Iris pigment epithelial cell (primary cell): ENCODE data around the gene IGF1.
"Not testable (repeated sequence)": the region's sequence is repeated elsewhere in the genome, so short reads cannot be mapped to it uniquely, and the experiment has no call there.

Source experiments
- DNase-seq: peaks from one replicate; pipeline ENCODE4 v3.0.0-alpha.2; 2011; ENCODE audit warnings: low read depth

The IGF1 gene

DNA sequence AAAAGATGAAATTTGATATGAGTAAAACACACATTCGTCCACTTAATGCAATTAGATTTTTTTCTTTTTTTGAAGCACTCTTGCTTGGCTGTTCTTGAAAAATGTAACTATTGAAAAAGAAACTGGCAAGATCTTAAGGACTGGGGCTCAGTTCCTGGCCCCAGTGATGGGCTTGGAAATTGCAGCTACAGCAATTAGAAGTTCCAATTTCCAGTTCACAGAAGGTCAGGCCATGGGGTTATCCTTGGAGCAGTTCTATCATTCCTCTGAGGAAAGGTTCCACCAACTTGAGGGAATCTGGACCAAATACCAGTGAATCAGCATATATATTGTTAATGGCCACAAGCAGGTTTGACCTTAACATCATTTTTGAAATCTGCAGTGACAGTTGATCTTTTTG, 18.9 kb downstream of the IGF1 start:
- no peak for DNase-seq

DNA sequence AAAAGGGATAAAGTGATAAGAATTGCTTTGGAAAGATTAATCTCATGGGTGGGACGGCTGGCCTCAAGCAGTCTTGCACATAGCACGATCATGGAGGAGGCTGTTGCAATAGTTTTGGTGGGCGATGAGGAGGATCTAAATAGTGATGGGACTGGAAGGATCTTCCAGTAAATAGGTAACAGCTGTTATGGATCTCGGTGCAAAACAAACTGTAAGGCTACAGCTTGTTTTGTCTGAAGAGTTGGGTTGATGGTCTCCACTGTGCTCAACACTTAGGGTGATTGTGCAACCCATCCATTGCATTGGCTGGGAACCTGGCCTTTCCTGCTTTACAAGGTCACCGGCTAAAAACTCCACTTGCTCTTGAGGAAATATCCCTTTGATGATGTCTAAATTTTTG, 21.0 kb downstream of the IGF1 start:
- DNase-seq, result no peak

DNA sequence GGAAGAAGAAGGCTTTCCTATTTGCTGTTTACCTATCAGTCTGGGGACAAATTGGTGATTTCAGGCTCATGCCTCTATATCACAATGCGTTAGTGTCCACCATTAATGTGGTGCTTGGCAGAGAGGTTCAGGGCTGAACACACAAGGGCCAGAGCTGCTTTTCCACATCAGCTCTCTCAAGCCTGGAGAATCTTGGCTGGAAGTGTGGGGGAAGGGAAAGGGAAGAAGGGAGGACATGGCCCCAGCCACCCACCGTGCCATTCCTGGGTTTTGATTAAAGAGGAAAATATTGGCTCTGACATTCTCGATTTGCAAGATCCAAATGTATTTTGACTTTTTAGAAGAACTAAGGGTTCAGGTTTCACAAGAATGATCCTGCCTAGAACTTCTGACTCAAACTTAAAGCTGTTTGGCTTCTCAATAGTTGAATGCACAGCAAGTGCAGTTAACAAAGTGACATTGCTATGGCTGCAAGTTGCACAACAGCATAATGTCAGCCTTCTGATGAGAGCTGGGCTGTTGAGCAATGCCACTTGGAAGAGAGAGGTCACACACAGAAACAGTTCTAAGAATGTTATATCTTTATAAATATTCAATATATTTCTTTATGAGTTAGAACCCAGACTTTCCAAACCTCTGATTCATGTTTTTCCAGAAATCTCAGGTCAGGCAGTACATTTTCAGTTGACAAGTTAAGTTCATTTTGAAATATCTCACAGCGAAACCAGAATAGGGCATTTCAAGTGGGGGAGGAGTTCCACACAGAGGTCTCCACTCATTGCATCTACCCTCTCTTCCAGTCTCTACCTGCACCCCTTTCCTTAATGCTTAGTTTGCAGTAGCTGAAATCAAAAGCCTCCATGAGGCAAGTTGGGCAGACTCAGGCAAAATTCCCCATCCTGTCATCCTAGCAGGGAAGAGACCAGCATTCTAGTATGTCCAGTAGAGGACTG, 25.3 kb downstream of the IGF1 start:
- peak; percentile 5 for DNase-seq

DNA sequence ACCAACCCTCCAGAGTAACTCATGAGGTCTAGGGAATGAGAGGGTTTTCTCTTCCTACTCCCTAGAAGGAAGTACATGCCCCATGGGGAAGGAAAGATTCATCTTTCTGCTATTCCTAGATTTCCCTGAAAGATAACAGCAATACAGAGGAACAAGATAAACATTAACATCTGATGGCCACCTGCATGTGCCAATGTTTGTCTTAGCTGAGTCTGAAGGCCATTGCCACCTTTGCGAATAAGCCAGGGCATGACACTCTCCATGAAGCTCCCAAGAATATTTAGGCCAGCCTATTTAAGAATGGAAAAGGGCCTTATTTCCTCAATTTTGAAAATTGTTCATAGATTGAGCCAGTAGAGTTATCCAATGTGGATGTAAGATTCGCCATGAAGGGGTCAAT, 26.0 kb downstream of the IGF1 start:
- DNase-seq, result no peak

DNA sequence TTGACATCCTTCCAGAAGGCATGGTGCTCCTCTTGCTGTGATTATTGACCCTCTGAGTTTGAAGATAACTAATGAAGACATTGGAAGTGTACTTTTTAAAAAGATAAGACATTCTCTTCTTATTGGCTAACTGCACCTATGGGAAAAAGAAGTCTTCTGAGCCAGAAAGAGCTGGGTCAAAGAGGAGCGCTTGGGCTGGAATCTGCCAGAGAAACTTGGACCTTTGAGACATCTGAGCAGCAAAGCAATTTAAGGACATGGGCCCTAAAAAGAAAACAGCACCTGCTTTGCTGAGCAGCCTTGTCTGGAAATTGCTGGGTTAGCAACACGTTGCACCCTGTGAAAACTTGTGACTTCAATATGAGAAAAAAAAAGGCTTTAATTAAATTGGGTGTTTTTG, 27.8 kb downstream of the IGF1 start:
- no peak for DNase-seq

DNA sequence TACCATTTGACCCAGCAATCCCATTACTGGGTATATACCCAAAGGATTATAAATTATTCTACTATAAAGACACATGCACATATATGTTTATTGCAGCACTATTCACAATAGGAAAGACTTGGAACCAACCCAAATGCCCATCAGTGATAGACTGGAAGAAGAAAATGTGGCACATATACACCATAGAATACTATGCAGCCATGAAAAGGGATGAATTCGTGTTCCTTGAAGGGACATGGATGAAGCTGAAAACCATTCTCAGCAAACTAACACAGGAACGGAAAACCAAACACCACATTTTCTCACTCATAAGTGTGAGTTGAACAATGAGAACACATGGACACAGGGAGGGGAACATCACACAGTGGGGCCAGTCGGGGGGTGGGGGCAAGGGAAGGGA, 31.3 kb downstream of the IGF1 start:
- not testable (repeated sequence) for DNase-seq

DNA sequence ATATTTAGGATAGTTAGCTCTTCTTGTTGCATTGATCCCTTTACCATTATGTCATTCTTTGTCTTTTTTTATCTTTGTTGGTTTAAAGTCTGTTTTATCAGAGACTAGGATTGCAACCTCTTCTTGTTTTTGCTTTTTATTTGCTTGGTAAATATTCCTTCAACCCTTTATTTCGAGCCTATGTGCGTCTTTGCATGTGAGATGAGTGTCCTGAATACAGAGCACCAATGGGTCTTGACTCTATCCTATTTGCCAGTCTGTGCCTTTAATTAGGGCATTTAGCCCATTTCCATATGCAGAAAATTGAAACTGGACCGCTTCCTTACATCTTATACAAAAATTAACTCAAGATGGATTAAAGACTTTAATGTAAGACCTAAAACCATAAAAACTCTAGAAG, 32.9 kb downstream of the IGF1 start:
- DNase-seq, result not testable (repeated sequence)

DNA sequence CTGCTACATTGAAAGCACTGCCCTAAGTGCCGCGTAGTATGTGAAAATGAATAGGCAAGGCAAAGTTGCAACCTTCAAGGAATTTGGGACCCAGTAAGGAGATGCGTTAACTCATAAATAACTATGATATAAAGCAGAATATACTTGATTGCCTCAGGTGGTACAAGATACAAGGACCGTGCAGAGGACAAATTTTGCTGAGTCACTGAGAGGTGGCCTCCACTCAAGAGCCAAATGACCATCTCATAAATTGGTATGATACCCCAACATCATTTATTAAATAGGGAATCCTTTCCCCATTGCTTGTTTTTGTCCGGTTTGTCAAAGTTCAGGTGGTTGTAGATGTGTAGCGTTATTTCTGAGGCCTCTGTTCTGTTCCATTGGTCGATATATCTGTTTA, 35.7 kb downstream of the IGF1 start:
- no peak for DNase-seq

DNA sequence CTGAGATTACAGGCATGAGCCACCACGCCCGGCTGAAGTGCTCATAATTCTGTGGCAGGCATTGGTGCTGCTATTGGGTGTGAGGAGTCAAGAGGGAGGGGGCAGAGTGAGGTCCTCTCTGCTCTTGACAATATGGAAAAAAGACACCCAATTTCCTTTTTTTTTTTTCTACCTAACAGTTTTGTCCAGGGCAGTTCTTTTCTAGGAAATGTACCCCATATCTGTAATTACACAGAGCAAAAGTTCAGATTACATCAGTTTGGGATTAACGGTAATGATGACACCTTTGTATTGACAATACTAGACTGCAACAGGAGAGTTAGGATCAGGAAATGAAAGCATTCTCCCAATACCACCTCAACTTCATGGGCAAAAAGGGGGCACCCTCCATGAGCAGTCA, 36.3 kb downstream of the IGF1 start:
- no peak for DNase-seq

DNA sequence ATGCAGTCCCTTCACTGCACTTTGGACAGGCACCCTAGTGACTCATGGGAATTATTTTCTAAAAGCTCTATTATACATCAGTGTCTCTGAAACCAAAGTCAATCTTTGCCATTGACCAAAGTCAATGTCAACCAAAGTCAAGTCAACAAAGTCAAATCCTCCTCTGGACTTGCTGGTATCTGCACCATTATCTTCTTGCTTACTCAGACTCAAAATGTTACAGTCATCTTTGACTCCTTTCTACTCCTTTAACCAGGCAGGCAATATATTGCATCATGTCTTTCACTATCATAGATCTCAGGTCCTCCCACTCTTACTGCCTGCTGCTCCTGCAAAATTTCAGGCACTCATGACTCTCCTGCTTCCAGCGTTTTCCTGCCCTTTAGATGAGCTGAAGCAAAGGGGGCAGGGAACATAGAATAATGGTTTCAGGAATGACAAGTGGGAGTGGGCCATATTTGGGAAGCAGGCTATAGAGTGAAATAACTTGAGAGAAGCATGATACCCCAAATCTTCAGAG, 39.2 kb downstream of the IGF1 start:
- DNase-seq, result no peak

DNA sequence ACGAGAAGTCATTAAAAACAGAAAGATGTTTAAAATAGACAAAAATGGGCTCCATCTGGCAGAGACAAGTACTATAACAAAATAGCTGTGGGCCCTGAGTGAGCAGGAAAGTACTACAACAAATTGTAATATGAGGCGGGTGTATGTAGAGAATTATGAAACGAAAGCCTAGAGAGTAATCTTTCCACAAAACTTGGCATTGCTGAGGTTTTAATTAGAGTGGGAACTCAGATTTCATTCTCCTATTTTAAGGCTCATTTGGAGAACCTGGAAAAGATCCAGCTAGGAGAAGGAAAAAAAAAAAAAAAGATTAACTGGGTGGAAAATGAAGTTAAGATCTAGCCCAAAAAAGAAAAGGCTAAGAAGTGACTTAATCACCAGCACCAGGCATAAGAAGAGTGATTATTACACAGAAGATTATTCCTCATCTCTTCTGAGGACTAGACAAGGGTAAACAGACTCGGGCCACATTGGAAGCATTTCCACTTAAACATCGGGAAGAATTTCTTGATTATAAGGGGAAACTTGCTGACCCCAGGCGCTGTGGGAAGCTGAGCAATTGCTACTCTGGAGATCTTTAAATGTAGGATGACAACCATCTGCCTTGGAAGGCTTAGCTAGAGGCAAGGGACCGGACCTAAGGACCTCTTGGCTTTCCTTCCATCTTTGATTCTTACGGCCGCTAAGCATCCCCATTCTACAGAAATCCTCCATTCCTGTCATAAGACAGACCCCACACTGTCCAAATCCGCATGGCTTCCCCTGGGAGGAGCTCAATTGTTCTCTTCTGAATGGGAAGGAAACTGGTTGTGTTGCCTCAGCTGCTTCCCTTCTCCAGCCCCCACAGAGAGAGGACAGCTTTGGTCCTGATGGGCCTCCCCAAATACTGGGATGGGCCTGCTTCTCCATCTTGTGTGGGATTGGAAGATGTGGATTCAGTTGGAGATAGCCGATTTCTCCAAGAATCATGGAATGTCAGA, 40.6 kb downstream of the IGF1 start:
- no peak for DNase-seq

DNA sequence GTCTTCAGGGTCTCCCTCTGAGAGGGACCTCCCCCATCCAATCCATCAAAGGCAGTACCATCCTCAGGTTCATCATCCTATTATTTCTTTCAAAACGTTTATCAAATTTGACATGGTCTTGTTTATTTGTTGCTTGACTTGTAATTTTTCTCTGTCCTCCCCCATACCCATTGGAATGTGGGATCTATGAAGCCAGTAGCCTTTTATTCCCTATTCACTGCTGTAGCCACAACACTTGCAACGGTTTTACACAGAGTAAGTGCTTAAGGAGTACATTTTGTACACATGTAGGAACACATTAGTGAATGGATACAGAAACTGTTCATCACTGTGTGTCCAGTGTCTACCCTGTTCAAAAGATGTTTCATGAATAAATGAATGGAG, 41.5 kb downstream of the IGF1 start:
- no peak for DNase-seq

DNA sequence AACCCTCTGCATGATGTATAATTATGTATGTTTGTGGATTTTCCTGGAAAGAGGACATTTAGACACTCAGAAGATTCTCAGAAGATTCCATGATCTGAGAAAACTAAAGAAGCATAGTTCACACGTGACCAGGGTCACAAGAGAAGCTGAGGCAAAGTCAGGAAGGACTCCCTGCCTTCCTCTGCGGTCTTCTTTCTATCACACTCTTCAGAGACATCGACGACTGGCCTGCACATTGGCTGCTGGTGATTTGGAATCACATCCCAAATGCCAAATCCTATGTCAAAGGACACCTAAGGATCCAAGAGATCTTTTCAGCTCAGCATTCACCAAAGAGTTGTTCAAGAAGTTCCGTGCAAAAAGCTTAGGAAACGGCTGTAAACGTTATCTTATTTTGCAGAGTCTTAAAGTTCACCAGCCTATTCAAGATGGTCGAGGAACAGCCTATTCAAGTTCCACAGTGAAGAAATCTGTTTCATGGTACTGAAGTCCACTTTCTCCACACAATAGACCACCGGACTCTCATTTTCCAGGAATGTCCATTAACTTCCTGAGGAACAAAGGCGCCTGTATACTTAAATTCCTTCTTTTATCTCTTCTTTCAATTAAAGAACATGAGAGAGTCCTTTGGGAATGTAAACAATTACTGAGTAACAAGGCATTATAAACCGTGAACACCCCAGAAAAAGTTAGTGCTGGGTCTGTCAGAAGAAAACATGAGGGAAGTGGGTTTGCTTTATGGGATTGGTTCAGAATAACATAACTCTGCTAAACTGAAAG, 42.1 kb downstream of the IGF1 start:
- no peak for DNase-seq

DNA sequence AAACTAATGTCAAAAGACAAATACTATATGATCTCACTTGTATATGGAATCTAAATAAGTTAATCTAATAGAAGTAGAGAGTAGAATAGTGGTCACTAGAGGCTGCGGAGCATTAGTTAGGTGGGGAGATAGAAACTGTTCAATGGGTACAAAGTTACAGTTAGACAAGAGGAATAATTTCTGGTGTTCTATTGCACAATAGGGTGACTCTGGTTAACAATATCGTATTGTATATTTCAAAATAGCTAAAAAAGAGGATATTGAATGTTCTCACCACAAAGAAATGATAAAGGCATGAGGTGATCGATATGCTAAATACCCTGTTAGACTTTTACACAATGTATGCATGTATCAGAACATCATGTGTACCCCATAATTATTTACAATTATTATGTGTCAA, 42.9 kb downstream of the IGF1 start:
- no peak for DNase-seq

DNA sequence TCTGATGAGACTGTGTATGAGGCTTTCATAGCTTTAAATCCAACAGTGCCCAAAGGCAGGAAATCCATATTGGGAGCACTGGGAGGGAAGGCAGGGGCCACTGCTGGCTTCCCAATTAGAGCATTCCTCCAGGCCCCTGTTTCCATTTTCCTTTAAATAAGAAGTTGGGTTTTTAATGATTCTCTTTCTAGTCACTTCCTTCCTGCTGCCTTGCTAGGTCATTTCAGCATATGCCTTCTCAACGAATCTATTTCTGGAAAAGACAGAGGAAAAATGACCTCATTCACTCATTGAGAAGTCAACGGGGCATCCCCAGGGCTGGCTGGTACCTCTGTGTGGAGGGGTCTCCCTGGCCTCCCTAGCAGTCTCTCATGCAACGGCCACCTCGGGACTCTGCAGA, 43.5 kb downstream of the IGF1 start:
- no peak for DNase-seq

DNA sequence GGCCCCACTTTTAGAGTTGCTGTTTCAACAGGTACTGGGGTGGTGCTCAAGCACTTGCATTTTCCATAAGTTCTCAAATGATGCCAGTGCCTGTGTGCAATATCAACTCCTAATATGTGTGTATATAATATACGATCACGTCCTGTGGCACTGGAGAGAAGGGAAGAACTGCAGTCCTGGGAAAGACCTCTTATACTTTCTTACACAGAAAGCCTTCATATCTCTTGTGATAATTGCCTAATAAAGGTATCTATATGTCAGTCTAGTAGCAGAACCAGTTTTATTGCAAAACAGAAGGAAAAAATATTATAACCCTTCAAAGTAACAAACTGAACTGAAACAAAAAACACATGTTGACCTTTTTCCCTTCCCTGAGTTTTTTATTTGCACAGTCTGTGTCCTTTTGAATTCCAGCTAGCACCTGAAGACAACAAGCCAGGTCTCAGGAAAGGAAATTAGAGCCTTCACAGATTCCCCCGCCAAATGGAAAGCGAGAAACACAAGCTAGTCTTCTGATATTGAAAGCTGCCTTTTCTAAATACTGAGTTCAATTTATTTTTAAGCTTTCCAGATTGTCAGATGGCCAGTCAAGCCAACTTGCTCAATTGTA, 44.4 kb downstream of the IGF1 start:
- no peak for DNase-seq

DNA sequence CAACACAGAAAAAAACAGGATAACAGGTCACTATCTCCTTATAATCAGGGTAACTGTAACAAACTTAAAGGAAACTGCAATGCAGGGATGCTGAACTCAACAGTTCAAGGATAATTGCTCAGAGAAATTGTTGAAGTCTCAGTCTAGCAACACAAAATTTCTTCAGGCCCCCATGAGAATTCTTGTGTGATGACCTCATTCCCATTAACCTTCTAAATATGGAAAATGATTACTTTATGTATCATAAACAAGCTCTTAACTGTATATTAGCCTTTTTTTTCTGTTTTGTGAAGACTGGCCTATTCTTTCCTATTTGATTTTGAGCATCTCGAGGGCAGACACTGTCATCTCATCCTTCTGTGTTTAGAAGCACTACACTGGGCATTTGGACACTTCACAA, 47.1 kb downstream of the IGF1 start:
- DNase-seq, result no peak

DNA sequence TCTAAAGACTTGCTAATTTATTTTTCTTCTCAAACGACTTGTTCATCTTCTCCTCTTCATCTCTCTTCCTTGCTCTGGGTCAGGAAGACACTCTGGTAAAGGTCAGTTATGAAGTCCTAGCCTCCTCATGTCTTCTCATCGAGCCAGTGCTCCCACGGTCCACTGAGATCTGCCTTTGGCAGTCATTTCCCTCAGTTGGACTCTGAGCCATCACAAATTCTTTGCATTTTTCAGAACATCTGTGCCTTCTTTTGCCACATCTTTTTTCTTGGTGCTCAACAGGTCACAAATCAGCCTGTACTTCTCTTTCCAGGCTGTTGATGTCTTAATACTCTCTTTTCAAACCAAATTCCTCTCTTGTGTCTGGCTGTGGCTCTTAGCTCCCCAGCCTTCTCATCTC, 49.7 kb downstream of the IGF1 start:
- DNase-seq, result no peak

DNA sequence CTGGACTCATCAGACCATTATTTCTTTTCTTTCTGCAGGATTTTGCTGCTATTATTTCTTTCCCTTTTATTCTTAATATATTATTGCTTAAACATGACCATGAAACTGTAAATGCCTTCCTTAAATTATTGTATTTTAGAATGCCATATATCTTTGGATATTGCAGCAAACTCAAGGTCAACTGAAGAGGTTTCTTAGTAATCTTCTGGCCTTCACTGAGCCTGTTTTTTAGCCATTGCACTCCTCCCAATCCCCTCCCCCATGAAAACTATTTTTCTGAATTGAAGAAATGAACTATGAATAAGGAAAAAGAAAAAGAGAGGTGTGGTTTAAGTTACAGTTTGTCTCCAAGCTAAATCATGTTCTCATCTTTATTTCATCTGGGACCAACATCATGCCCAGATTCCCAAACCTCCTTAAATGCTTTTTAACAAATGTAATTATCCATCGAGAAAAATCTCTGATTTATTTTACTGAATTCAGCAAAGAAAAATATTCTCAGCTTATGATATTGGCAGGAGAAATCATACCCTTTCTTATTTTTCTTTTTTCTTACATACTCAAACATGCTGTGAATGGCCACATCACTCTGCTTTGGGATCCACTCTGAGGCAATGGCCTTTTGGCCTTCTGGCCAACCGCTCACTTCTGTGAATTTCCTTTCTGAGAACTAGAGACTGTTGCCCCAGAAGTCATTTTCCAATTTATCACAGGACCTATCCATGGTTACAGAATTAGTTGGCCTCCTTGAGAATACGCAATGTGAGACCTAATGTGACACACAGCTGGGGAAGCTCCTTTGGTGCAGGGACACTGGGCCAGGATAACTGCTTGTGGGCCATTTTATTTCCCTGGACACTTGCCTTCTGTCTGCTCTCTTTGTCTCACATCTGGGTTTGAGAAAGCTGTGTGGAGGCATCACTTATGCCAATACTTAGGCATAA, 50.9 kb downstream of the IGF1 start:
- no peak for DNase-seq

DNA sequence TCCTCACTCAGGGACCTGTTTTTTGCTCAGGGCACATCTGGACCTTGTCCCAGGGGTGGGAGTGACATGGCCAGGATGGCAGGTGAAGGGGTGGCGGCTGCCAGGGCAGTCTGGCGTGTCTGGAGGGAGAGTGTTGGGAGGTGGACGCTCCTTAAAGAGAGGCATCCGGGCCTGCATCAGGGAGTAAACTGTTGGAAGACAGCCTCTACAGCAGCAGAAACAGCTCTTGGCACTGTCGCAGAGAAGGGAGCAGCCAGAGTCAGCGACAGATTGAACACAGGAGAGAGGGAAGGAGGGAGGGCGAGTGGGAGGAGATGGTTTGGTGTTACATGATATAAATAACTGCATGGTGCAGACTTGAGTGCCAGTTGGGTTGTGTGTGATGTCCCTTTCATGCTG, 52.8 kb downstream of the IGF1 start:
- DNase-seq, result no peak
